Activated T-helper 1 cell treated with anti-CD3 and anti-CD28 coated beads, Interleukin-2, amount 50 U/mL, for 16 hours (primary cell): Measurements from ENCODE around the gene MAML3.

Source experiments
- DNase-seq, 2 donors: peaks; one replicate each; pipeline ENCODE4 v3.0.0-alpha.2; 2020; ENCODE audit warnings: low read depth in 1 of 2, low spot score in 1 of 2

MAML3 gene

DNA sequence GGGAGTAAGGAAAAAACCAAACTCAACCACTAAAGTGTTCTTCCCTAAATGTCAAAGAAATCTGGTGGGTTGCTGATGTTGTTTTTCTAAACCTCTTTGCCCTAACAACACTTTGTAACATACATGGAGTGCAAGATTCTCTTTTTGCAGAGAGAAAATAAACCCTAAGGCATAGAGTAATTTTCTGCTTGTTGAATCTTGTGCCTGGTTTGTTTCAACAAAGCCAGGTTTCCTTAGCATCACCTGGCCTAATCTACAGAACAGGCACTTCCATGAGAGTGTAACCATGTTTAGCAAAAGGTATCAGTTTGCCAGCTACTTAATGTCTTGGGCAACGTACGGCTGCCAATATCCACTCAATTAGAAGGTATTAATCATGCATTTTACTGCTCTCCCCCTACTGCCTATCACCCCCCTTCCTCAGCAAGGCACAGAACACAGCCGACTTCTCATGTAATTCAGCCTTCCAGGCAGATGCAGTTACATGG is 219.2 kb downstream of the MAML3 start:
- DNase-seq: no peak

DNA sequence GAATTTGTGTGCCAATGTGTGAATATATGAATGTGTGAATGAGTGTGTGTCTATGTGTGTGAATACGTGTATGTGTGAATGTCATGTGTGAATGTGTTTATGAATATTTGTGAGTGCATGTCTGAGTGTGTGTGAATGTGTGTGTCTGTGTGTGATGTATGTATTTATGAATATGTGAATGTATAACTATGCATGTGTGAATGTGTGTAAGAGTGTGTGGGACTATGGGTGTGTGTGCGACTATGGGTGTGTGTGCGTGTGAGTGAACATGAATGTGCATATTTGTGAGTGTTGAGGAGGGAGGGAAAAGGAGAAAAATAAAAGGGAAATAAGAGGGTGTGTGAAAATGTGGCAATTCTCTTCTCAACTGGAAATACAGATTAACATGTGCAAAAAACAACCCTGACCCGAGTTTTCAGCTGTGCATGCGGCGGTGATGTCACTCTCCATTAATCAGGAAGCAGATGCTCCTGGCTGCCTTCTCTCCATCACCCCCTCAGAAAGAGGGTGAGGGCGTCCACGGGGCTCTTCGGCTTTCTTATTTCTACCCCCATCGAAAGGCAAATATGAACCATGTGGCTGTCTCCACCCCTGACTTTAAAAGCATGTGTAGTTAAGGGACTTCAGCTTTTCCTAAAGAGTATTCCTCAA is 219.8 kb downstream of the MAML3 start:
- DNase-seq: no peak

DNA sequence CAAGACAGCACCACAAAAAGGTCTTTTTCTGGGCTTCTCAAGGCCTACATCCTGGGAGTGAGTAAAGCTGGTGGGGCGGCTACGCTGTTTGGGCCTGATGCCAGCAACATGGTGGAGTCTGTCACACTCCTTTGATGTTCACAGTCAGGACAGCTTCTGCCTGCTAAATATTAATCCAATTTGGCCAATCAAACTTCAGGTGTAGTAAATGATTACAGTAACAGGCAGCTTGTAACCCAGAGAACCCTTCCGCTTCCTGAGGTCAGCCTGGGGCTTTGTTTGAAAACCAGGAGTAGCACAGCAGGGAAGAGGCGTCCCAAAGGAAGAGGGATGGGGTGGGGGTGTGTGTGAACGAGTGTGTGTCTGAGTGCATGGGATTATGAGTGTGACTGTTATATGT is 220.4 kb downstream of the MAML3 start:
- DNase-seq: no peak

DNA sequence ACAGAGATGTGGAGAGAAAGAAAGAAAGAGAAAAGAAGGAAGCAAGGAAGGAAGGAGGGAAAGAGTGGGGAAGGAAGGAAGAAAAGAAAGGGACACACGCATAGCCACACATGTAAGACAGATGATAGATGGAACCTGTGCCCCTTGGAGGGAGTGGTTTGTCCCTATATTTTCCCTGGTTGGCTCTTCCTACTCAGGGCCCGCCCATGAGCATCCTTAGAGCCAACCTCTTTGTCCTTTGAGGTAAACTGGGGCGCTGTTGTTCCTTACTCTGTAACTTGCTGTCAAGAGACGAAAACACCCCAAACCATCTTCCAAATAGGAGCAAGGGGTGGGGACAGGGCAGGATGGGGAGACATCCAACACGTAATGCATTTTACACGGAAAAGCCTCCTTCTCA is 220.9 kb downstream of the MAML3 start:
- no peak for DNase-seq

DNA sequence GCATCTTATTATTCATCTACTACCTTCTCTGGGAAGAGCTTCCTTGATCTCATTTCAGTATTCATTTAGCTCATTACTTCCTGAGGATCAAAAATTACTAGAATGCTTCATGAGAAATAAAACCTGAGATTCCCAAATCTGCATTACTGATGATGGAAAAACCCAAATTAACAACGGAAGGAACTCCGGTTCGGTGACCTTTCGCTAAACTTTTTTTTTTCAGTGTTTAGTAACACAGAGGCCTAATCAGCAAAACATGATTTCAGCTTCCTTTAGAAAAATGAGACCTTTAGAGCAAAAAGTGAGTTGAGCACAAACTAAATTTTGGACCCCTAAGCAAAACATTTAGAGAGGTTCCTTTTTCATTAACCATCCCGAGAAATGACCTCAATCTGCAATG is 229.2 kb downstream of the MAML3 start:
- DNase-seq: no peak

DNA sequence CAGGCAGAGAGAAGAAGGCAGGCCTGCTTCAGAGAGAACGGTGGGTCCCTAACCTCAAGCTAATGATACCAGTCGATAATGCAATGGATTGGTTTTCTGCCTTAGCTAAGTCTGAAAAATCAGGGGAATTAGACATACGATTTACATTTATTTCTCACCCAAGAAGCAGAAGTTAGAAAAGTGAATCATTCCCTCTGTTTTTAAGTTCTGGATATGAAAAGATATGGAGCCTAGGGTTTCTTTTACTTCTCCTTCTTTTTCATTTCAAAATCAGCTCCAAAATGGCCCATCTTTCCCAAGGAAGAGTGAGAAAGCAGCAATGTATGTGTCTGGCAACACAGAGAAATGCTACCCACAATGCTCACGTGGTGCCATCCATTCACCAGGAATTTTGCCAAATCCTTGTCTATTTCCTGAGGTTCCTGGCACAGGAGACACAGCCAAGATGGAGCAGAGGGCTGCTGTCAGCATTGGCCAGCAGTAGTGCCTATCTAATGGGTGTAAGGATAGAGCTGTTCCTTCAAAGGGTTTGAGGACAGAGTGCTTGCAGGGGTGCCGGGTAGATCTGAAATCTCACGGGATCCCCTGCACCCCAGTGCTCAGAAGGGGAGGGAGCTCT is 231.5 kb downstream of the MAML3 start:
- no peak for DNase-seq

DNA sequence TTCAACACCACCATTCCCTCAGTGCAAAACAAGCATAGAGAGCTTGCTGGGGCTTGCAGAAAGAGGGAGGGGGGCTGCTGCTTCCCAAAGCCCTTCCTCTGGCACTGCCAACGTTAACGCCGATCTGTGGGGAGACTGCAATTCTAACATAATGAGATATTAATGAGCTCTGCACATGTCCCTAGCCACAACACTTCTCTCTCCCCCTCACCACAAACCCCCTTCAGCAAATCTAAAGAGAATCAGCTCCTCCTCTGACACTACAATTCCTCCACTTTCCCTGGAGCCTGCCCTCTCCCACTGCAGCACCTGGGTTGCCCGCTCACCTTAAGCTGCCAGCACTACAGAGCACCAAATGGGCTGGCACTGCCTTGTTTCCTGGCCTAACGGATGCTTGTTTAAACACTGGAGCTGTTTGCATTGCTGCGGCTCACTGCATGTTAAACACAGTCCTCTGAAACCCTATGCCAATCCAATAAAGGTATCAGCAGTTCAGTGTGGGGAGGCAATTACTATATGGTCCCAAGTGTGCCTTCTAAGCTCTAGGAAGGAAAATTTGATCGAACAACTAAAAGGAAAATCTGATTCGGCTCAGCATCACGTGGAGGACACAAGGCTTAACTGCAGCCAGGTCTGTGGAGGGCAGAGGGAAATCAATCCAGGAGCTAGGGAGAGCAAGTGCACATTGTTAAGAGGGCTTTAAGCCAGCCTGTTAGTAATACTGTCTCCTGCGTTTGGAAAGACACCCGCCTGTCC is 232.4 kb downstream of the MAML3 start:
- DNase-seq: no peak

DNA sequence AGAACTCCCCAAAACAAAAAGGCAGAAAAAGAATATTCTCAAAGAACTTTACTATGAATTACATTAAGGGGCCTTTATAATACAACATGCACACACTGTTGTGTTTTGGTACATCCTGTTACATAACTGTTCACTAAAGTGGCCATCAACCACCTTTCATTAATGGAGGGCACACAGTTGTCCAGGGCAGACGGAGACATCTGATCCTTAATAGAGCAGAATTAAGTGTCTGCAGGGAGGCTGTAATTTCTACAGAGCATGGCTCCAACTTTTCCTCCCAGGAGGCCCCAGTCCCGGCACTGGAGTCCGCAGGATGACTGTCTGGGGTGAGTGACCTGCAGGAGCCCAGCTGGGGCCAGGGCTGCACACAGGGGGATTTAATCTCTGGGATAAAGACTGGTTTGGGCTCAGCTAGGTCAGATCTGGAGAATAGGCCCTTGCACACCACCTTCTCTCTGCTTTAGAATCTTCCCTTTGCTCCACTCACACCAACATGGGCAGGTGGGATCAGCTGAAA is 233.4 kb downstream of the MAML3 start:
- DNase-seq: no peak

DNA sequence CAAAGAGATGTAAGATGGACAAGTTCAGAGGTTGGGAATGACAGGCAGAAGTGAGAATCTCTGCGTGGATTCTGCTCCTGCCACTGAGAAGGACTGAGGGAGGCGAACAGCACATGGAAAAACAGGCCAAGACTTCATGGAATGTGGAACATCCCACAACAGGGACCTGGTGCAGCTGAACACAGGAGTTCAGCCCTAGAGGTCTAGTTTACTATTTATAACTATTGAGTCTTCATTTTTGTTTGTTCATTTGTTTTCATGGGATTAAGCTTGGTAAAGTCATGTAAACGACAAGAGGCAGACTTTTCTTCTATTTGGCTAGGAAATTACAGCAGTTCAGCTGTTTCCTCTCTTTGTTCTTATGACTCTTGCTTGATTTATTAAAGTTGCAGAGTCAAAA is 234.5 kb downstream of the MAML3 start:
- no peak for DNase-seq

DNA sequence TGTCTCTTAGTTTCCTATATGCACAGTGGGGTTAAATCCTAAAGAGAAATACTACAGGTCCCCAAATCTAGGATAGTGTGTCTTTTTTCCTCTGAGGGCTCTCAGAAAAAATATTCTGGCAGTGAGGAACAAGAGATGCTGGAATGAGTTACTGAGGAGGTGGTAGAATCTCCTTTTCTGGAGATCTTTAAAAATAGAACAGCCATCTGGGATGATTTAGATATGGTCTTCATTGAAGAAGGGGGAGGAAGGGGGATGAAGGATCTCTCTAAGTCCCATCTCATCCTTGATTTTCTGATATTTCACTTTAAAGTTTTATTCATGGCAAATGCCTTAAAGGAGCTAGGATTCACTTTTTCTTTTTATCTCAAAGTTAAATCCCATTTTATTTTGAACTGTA is 235.0 kb downstream of the MAML3 start:
- DNase-seq: no peak

DNA sequence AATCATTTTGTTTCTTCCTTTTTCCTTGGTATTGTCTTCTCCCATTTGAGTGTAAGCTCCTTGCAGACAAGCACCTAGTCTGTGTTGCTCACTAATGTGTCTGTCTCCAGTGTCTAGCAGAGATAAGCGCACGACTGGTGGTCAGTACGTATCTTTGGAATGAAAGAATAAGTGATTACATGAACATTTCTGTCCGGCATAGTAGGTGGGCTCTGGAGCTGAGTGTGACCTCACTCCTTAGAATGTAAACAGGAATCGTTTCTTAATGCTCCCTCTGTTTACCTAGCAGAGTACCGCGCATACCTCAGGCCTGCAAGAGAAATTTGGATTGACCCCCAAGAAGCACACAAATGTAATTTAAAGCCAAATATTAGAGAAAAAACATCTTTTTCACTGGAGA is 235.4 kb downstream of the MAML3 start:
- no peak for DNase-seq

DNA sequence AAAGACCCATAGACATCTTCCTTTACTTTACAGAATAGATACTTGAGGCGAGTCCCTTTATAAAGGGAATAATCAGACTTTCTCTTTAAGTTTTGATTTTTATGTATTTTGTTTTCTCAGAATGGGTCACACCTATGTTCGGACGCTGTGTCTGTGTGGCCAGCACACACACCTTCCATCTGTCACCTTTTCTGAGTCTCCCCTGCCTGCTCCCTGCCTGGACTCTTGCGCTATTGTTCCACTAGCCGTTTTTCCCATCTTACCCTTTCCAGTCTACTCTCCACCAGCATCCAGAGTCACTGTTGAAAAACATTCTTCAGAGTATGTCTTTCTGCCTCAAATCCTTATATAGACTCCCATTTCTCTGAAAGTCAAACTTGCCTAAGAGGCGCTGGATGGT is 236.1 kb downstream of the MAML3 start:
- DNase-seq: no peak

DNA sequence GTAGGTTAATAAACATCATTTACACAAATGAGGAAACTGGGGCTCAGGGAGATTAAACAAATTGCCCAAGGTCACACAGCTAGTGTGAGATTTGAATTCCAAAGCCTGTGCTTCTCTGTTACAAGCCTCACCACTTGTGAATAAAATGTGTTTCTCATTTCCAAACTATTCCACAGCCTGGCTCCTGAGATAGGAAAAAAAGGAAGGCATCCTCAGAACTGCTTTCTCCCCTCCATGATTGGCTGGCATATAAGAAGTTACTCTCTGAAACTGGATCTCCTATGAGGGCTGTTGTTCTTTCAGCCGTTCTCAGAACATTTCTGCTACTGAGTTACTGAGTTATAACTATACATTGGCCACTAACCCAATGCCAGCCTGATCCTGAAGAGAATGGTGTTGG is 237.9 kb downstream of the MAML3 start:
- DNase-seq: no peak

DNA sequence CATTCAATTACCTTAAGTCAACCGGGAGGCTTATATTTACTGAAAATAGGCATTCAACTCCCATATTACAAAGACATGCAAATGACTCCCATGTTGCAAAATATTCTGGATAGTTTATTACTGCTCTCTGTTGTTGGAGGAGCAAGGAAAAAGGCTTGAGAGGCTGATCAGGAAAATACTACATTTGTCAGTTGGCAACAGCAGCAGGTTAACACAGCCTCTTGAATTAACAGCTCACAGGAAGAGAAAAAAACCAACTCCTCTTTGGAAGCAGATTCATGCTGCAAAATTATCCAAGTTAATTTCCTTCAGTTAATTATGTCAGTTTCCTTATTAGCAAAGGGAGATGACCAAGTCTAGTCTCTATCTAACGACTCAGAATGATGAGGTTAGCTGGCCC is 238.9 kb downstream of the MAML3 start:
- no peak for DNase-seq

DNA sequence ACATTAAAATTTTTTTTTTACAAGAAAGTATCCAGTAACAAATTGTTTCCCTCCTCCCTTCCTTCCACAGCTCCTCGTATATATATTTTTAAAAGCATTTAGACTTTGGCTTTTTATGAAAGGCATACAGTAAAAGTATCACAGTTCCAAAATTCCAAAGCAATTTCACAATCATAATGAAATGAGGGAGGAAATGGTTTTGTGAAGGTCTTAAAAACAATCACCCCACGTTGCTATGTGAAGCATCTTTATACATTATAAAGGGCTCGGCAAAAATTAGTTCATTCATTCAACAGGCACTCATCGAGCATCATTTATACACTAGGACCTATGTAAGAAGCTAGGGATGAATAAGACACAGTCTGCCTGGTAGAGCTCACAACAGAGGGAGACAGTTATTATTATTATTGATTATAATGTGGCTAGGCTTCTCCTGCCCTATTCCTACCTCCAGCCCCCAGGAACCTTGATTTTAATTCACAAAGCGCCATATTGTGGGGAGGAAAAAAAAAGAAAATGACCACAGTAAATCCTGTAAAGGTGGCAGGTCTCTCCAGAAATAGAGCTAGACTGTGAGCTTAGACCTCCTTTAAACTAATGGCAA is 239.9 kb downstream of the MAML3 start:
- DNase-seq: no peak

DNA sequence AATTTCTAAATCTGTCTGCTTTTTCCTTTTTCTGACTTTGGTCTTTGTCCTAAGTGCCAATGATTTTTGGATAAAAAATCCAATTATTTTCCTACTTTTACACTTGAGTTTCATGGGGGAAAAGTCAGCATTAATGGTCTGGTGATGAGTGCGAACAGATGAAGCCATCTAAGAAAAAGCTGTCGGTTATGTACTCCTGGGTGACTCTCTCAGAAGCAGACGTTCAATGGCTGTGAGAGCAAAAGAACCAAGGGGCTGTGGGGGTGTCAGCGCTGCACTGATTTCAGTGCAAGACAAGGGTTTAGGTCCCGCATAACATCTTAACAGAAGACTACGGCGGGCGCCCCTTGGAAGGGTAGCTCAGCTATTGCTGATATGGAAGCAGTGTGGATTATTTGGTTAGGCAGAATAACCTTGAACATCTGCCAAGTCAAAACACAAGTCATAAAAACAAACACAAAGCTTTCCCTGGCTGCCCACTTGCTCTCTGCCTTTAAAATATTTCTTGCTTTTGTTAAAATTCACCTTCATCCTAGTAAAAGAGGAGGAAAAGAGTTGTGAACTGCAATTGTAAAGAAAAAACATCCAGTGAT is 240.5 kb downstream of the MAML3 start:
- DNase-seq: no peak

DNA sequence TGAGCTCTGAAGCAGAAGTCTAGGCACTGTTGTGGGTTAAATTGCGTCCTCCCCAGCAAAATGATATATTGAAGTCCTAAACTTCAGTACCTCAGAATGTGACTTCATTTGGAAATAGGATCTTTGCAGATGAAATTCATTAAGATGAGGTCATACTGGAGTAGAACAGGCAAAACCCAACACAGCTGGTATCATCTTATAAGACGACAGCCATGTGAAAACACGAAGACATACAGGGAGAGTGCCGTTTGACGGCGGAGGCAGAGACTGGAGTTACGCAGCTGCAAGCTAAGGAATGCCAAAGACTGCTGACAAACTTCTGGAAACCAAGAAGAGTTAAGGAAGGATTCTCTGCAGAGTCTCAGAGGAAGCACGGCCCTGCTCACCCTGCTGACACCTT is 241.5 kb downstream of the MAML3 start:
- no peak for DNase-seq

DNA sequence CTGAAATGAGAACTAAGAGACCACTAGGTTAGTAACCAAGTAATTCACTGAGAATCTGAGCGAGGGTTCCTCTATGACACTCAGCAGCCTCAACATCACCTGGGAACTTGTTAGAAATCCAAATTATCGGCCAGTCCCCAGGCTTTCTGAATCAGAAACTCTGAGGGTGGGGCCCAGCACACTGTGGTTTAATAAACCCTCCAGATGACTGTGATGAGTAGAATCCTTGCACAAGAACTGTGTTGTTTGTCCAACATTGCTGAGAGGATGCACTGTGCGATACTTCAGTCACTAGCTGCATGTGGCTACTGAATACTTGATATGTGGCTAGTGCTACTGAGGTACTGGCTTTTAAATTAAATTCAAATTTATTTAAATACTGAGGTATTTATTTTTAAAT is 243.9 kb downstream of the MAML3 start:
- DNase-seq: no peak

DNA sequence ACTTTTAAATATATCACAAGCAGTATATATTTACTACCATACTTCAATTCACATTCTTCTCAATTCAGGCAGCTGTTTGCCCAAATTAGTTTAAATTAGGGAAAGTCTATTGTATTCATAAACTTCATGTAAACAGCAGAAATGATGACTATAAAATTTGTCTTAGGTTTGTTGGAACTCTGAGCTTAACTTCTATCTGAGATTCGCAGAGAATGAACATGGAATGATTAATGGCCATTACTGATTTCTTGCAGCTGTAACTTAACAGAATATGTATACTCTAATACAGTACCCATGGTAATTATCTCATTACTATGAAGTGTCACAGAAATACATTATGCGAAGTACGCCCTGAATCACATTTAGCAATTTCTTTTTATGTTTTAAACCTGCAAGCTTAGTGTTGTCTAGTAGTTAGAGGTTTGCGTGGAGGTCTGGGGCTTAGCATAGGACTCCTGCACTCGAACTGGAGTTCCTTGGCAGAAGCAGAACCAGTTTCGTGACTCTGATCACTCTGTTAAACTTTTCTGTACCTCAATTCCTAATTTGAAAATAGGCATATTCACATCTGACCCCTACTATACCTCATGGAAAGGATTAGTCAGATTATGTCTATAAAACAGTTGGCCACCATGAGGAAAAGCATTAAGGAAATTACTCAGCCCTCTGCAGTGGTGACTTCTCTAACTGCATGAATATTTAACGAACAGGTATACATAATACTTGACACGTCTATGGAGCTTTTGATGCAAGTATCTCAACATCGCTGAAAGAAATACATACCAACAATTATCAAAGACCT is 245.1 kb downstream of the MAML3 start:
- DNase-seq: no peak

DNA sequence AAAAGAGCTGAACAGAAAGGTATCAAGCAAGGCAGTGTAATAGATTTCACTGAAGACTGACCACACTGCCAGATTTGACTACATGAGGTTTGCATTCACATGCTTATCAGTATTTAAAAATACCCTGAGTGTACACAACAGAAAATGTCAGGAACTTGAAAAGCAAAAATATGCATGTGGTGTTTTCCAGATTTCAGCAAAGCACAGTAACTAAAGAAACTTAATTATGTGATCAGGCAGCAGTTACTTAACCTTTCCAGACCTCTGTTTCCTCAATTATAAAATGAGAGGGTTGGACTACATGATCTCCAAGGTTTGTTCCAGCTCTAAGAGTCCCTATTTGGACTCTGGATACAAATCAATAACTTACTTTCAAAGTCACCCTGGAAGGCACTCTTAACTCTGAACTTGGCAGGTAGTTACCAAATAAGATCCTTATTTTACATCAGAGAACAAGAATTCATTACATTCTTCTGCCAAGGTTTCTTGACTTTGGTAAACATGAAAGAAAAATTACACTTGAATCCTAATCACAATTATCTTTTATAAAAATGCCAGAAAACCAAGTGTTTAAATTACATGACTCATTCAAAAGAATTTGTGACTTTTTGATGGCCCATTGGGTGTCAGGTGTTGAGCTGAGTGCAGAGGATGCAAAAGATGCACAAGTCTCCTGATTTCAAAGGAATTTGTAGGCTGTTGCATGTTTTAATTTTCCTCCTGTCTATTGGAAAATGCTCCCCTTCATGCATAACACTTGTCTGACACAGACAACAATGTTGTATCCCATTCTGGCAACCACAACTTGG is 246.8 kb downstream of the MAML3 start:
- no peak for DNase-seq
